HG02943 (cell line): ENCODE data around the gene TMEM220.
"Not testable (repeated sequence)": the region's sequence is repeated elsewhere in the genome, so short reads cannot be mapped to it uniquely, and the experiment has no call there.

ENCODE experiments used
- ATAC-seq: cut with Tn5 transposase; IDR thresholded peaks from one replicate; pipeline ENCODE4 v1.9.1; 2021; ENCODE audit warnings: mild to moderate bottlenecking, low read depth, moderate library complexity; ENCODE audit not compliant: unreplicated experiment

TMEM220 gene

GRCh38 chr17:10755592-10756127, 25.8 kb upstream of the TMEM220 start:
- no peak for ATAC-seq

GRCh38 chr17:10754861-10755591, 25.2 kb upstream of the TMEM220 start:
- ATAC-seq, result no peak

GRCh38 chr17:10754109-10754508, 24.3 kb upstream of the TMEM220 start:
- no peak for ATAC-seq

GRCh38 chr17:10752696-10753095, 22.9 kb upstream of the TMEM220 start:
- no peak for ATAC-seq

GRCh38 chr17:10751563-10751962, 21.7 kb upstream of the TMEM220 start:
- ATAC-seq, result no peak

- no peak for ATAC-seq
These were observed 20.4 kb upstream of the TMEM220 start for GRCh38 chr17:10750210-10750609.

- ATAC-seq, result no peak
These were observed 18.8 kb upstream of the TMEM220 start for GRCh38 chr17:10748531-10749181.

GRCh38 chr17:10745231-10745630, 15.4 kb upstream of the TMEM220 start:
- no peak for ATAC-seq

- ATAC-seq, result no peak
These were observed 14.7 kb upstream of the TMEM220 start for GRCh38 chr17:10744501-10745000.

GRCh38 chr17:10743316-10744009, 13.6 kb upstream of the TMEM220 start:
- ATAC-seq, result no peak

GRCh38 chr17:10742431-10742830, 12.6 kb upstream of the TMEM220 start:
- ATAC-seq, result no peak

- ATAC-seq, result no peak
These were observed 11.8 kb upstream of the TMEM220 start for GRCh38 chr17:10741416-10742135.

GRCh38 chr17:10739386-10739785, 9.6 kb upstream of the TMEM220 start:
- no peak for ATAC-seq

- no peak for ATAC-seq
These were observed 8.9 kb upstream of the TMEM220 start for GRCh38 chr17:10738521-10739258.

GRCh38 chr17:10737736-10738135, 7.9 kb upstream of the TMEM220 start:
- ATAC-seq, result no peak

GRCh38 chr17:10737168-10737622, 7.4 kb upstream of the TMEM220 start:
- no peak for ATAC-seq

GRCh38 chr17:10735821-10736220, 6.0 kb upstream of the TMEM220 start:
- ATAC-seq, result no peak

GRCh38 chr17:10735251-10735650, 5.4 kb upstream of the TMEM220 start:
- no peak for ATAC-seq

- no peak for ATAC-seq
These were observed 3.8 kb upstream of the TMEM220 start for GRCh38 chr17:10733666-10734065.

- ATAC-seq, result not testable (repeated sequence)
These were observed 2.3 kb upstream of the TMEM220 start for GRCh38 chr17:10732121-10732520.
